HL-60 (cell line): Measurements from ENCODE around the gene CDKN2D.

Source experiments
- CTCF ChIP-seq: IDR thresholded peaks from one replicate; pipeline ENCODE4 v1.5.1; 2011; ENCODE audit warnings: low read length, control low read depth, inconsistent platforms; ENCODE audit not compliant: insufficient read depth
- GABPA ChIP-seq: IDR thresholded peaks from 2 replicates; pipeline ENCODE4 v1.6.1; 2012; ENCODE audit warnings: low read depth
- POLR2AphosphoS5 ChIP-seq: IDR thresholded peaks from 2 replicates; pipeline ENCODE4 v1.6.1; 2012; ENCODE audit warnings: low read depth
- REST ChIP-seq: IDR thresholded peaks from 2 replicates; pipeline ENCODE4 v1.6.1; 2012; ENCODE audit warnings: low read depth; ENCODE audit not compliant: insufficient replicate concordance
- SPI1 ChIP-seq: IDR thresholded peaks from 2 replicates; pipeline ENCODE4 v1.6.1; 2012; ENCODE audit warnings: low read depth, mild to moderate bottlenecking, borderline replicate concordance

GRCh38 chr19:10543059-10543419 is 25.7 kb downstream of the CDKN2D start:
- TF ChIP-seq CTCF, result no peak
- TF ChIP-seq POLR2AphosphoS5, result no peak
- TF ChIP-seq REST, result no peak
- no peak for TF ChIP-seq GABPA
- no peak for TF ChIP-seq SPI1
